ENCODE results near the gene DNASE1.

The DNASE1 gene

GRCh38 chr16:3654249-3654991 lies at the start of gene DNASE1:
Gene DNASE1 (plus strand): TSS chr16:3654691. CDS start chr16:3655374, 683 bp downstream.
- TF ChIP-seq MAX (IDR thresholded peaks at IDR 0.05) (peak; percentile 29; the same call in 1 of the 2 replicates), YY1 (IDR thresholded peaks at IDR 0.05; ENCODE audit: low read depth) (0 out of 2 replicates have a peak, but pooled peaks have one; percentile 45), RAD21 (IDR thresholded peaks at IDR 0.05; ENCODE audit: low read depth) (peak; percentile 50; the same call in 1 of the 2 replicates), CREB1 (IDR thresholded peaks at IDR 0.05; ENCODE audit: low read depth) (no peak)

- TF ChIP-seq FOXM1 (IDR thresholded peaks at IDR 0.05; ENCODE audit: borderline replicate concordance, low read depth) = no peak
- no peak for TF ChIP-seq TCF12 (IDR thresholded peaks at IDR 0.05; ENCODE audit: low read depth)
- no peak for TF ChIP-seq EGR1 (IDR thresholded peaks at IDR 0.05)
- no peak for TF ChIP-seq TAF1 (IDR thresholded peaks at IDR 0.05; ENCODE audit: low read depth)
- TF ChIP-seq USF1 (IDR thresholded peaks at IDR 0.05) = no peak
- TF ChIP-seq CEBPB (IDR thresholded peaks at IDR 0.05) = no peak
- no peak for TF ChIP-seq YY1 (IDR thresholded peaks at IDR 0.05; ENCODE audit: low read depth)
- TF ChIP-seq NFIC (IDR thresholded peaks at IDR 0.05) = no peak
- TF ChIP-seq MAX (IDR thresholded peaks at IDR 0.05) = no peak
- TF ChIP-seq CREB1 (IDR thresholded peaks at IDR 0.05; ENCODE audit: low read depth) = no peak
Measured at GRCh38 chr16:3606441-3606840, 48.0 kb upstream of the DNASE1 start.

- TF ChIP-seq ZBTB7A (IDR thresholded peaks at IDR 0.05; ENCODE audit: low read depth) = no peak
- no peak for TF ChIP-seq NFIC (IDR thresholded peaks at IDR 0.05)
Measured at GRCh38 chr16:3607161-3607560, 47.3 kb upstream of the DNASE1 start.

GRCh38 chr16:3607634-3608033 lies 46.9 kb upstream of the DNASE1 start:
- TF ChIP-seq TCF12 (IDR thresholded peaks at IDR 0.05; ENCODE audit: low read depth) (no peak), YY1 (IDR thresholded peaks at IDR 0.05; ENCODE audit: low read depth) (no peak), EGR1 (IDR thresholded peaks at IDR 0.05) (no peak), EP300 (IDR thresholded peaks at IDR 0.05; ENCODE audit: borderline replicate concordance) (no peak), CEBPB (IDR thresholded peaks at IDR 0.05) (no peak), ZBTB7A (IDR thresholded peaks at IDR 0.05; ENCODE audit: low read depth) (no peak), REST (IDR thresholded peaks at IDR 0.05; ENCODE audit: low read depth) (no peak), TAF1 (IDR thresholded peaks at IDR 0.05; ENCODE audit: low read depth) (no peak), FOXM1 (IDR thresholded peaks at IDR 0.05; ENCODE audit: borderline replicate concordance, low read depth) (no peak), TEAD4 (IDR thresholded peaks at IDR 0.05) (no peak), USF1 (IDR thresholded peaks at IDR 0.05) (no peak), RAD21 (IDR thresholded peaks at IDR 0.05; ENCODE audit: low read depth) (no peak)

GRCh38 chr16:3608069-3608468 lies 46.4 kb upstream of the DNASE1 start:
- TF ChIP-seq TCF12 (IDR thresholded peaks at IDR 0.05; ENCODE audit: low read depth) = no peak
- no peak for TF ChIP-seq NFIC (IDR thresholded peaks at IDR 0.05)
- TF ChIP-seq ZBTB7A (IDR thresholded peaks at IDR 0.05; ENCODE audit: low read depth) = no peak
- TF ChIP-seq RAD21 (IDR thresholded peaks at IDR 0.05; ENCODE audit: low read depth) = no peak
- no peak for TF ChIP-seq REST (IDR thresholded peaks at IDR 0.05; ENCODE audit: low read depth)
- TF ChIP-seq TAF1 (IDR thresholded peaks at IDR 0.05; ENCODE audit: low read depth) = no peak
- no peak for TF ChIP-seq FOXM1 (IDR thresholded peaks at IDR 0.05; ENCODE audit: borderline replicate concordance, low read depth)
- no peak for TF ChIP-seq EGR1 (IDR thresholded peaks at IDR 0.05)
- no peak for TF ChIP-seq YY1 (IDR thresholded peaks at IDR 0.05; ENCODE audit: low read depth)
- TF ChIP-seq CEBPB (IDR thresholded peaks at IDR 0.05) = no peak

- no peak for TF ChIP-seq USF1 (IDR thresholded peaks at IDR 0.05)
- no peak for TF ChIP-seq ZBTB7A (IDR thresholded peaks at IDR 0.05; ENCODE audit: low read depth)
- no peak for TF ChIP-seq YY1 (IDR thresholded peaks at IDR 0.05; ENCODE audit: low read depth)
- TF ChIP-seq NFIC (IDR thresholded peaks at IDR 0.05) = no peak
- no peak for TF ChIP-seq MAX (IDR thresholded peaks at IDR 0.05)
- TF ChIP-seq EP300 (IDR thresholded peaks at IDR 0.05; ENCODE audit: borderline replicate concordance) = no peak
- TF ChIP-seq EGR1 (IDR thresholded peaks at IDR 0.05) = no peak
- no peak for TF ChIP-seq FOXM1 (IDR thresholded peaks at IDR 0.05; ENCODE audit: borderline replicate concordance, low read depth)
- TF ChIP-seq REST (IDR thresholded peaks at IDR 0.05; ENCODE audit: low read depth) = no peak
- no peak for TF ChIP-seq RAD21 (IDR thresholded peaks at IDR 0.05; ENCODE audit: low read depth)
- no peak for TF ChIP-seq TEAD4 (IDR thresholded peaks at IDR 0.05)
- TF ChIP-seq TAF1 (IDR thresholded peaks at IDR 0.05; ENCODE audit: low read depth) = no peak
- no peak for TF ChIP-seq CREB1 (IDR thresholded peaks at IDR 0.05; ENCODE audit: low read depth)
- TF ChIP-seq TCF12 (IDR thresholded peaks at IDR 0.05; ENCODE audit: low read depth) = no peak
- no peak for TF ChIP-seq CEBPB (IDR thresholded peaks at IDR 0.05)
Measured at GRCh38 chr16:3609895-3610697, 44.4 kb upstream of the DNASE1 start.
